Esophagus squamous epithelium (tissue), 4 donors: ENCODE data around the gene ASAP2.

Experiments used
- CTCF ChIP-seq, 6 experiments: fragments of 450-650 bp in 4 of 6; fragments of 200-600 bp in 2 of 6; sonication (generic) in 2 of 6; IDR thresholded peaks; one replicate each; pipeline ENCODE4 v1.5.1; 2016 to 2019; ENCODE audit warnings: antibody characterized with exemption in 6 of 6, mild to moderate bottlenecking in 4 of 6, moderate library complexity in 4 of 6
- POLR2A ChIP-seq, 4 donors: fragments of 450-650 bp; IDR thresholded peaks; one replicate each; pipeline ENCODE4 v1.6.1; 2017; ENCODE audit warnings: antibody characterized with exemption in 4 of 4, mild to moderate bottlenecking in 4 of 4, moderate library complexity in 3 of 4

GRCh38 chr2:9275399-9275798 is 68.8 kb downstream of the ASAP2 start:
- TF ChIP-seq POLR2A (IDR thresholded peaks at IDR 0.05) (no peak), CTCF (IDR thresholded peaks at IDR 0.05) (no peak)
